Urothelium cell line (cell line): ENCODE data around the gene ZNF407.

Experiments
- DNase-seq: peaks from one replicate; pipeline ENCODE4 v3.0.0; 2011; ENCODE audit warnings: low spot score, mixed read lengths
- FAIRE-seq: peaks from 2 replicates; lab custom pipeline; 2011; peaks lifted over from hg19 to GRCh38; lab: Jason Lieb, UNC

Gene ZNF407

GRCh38 chr18:74916773-74917393, 319.2 kb downstream of the ZNF407 start:
- FAIRE-seq: no peak

DNA sequence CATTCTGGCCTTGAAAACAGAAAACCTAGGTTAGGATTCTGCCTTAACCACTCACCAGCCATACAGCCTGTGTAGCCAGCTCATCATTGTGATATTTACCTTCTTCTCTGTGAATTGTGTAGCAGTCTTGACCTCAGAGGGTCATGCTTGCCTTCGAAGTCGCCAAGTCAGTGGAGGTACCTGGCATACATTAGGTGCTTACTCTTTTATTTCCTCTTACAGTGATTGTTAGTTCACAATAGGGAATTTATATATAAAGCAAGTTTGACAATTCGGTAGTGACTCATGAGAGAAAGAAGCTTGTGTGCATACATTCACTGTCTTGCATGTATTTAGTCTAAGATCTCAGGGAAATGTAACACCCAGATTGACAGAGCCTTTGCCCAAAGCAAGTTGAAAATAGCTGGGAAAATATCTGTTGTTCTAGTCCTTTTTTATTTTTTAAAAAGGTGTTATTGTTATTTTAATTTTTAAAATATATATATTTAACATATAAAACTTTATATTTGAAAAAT, 320.7 kb downstream of the ZNF407 start:
- FAIRE-seq: no peak
- no peak for DNase-seq

More at GRCh38 chr18:74916773-74917393, 319.2 kb downstream of the ZNF407 start:
- DNase-seq: no peak

- no peak for FAIRE-seq
- no peak for DNase-seq
Measured at GRCh38 chr18:74921057-74921820, 323.6 kb downstream of the ZNF407 start.

GRCh38 chr18:74926051-74926450, 328.4 kb downstream of the ZNF407 start:
- DNase-seq: no peak
- no peak for FAIRE-seq

DNA sequence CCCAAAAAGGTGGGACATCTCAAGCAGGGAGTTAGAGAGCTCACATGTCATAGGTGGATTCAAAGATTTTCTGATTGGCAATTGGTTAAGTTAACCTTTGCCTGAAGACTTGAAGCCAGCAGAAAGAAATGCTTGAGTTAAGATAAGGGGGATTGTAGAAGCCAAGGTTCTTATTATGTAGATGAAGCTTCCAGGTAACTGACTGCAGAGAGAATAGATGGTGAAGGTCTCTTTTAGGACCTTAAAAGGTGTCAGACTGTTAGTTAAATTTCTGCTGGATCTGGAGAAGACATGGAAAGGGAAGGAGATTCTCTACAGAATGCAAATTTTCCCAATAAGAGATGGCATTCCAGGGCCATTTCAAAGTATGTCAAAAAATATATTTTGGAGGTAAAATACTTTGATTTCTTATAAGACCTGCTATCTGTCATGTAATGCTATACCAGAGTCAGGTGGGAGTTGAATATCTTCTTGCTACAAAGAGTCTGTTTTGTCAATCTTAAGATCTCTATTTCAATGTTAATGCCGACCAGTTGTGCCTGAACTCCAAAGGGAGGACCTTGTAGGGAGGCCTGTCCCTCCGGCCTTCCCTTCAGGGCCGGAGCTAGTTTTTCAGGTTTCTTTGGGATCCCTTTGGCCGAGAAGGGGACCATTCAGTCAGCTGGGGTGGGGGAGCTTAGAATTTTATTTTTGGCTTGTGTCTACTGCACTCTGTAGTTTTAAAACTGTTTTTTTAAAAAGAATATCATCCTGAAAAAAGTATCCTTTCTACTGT, 330.7 kb downstream of the ZNF407 start:
- DNase-seq: no peak
- no peak for FAIRE-seq

DNA sequence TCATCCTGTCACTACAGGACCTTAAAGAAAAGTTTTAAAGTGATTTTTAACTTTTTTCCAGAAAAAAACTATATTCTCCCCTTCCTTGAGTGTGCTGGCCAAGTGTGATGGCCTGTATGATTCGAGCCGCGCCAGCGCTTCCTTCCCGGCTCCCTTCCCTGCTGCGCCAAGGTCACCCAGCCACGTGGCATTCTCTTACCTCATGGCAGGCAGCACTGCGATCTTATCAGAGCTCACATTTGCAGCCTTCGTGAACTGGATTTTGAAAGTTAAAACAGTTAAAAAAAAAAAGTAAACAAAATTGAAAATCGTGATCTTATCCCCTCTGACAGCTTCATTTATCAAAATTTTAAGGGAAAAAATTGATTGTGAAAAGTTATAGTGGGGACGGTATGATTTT, 331.4 kb downstream of the ZNF407 start:
- DNase-seq (no peak), FAIRE-seq (no peak)

GRCh38 chr18:74930616-74931015, 332.9 kb downstream of the ZNF407 start:
- no peak for DNase-seq
- FAIRE-seq: no peak

DNA sequence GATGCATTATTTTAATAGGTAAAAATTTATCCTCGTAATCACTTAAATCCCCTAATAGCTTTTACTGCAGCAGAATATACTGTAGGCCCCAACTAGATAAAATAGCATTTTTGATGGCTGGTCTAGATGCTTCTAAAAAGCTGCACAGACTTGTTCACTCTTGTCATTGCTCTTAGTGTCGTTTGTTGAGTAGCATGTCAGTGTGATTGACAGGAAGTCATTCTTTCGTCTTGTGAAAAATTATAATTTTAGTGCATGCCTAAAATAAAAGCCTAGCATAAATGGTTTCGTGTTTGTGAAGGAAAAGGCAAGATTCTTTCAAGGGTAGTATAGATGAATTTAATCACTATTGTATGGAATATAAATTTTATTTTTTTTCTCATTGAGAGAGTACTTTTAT, 336.3 kb downstream of the ZNF407 start:
- FAIRE-seq (no peak), DNase-seq (no peak)

GRCh38 chr18:74935434-74935833, 337.8 kb downstream of the ZNF407 start:
- DNase-seq (peak; percentile 6), FAIRE-seq (no peak)

- DNase-seq (no peak), FAIRE-seq (no peak)
Measured at GRCh38 chr18:74936343-74936742, 338.7 kb downstream of the ZNF407 start.

DNA sequence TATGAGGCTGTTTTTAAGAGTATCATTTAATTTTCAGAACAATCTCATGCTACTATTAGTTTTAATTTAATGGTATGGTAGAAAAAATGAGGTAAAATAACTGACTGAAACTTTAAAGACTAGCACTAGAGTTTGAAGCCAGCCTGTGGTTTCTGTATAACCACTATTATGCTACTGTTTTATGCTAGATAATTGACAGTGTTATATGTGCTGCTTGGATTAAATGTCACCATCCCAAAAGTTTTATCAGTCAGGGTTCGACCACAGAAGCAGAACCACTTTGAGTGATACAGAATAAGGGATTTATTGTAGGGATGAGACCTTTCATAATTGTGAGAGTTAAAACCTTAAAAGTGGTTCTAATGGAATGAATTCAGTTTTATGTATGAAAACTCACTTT, 339.6 kb downstream of the ZNF407 start:
- DNase-seq (no peak), FAIRE-seq (no peak)

- DNase-seq (no peak), FAIRE-seq (no peak)
Measured at GRCh38 chr18:74940856-74941255, 343.2 kb downstream of the ZNF407 start.

GRCh38 chr18:74942319-74942910, 344.7 kb downstream of the ZNF407 start:
- no peak for FAIRE-seq
- no peak for DNase-seq

GRCh38 chr18:74944676-74945075, 347.0 kb downstream of the ZNF407 start:
- DNase-seq: no peak
- FAIRE-seq: no peak

GRCh38 chr18:74945774-74946545, 348.3 kb downstream of the ZNF407 start:
- DNase-seq: no peak
- no peak for FAIRE-seq

- FAIRE-seq: no peak
- DNase-seq: no peak
Measured at GRCh38 chr18:74946646-74947375, 349.1 kb downstream of the ZNF407 start.

GRCh38 chr18:74947417-74947816, 349.7 kb downstream of the ZNF407 start:
- FAIRE-seq (no peak), DNase-seq (no peak)

- DNase-seq (no peak), FAIRE-seq (no peak)
Measured at GRCh38 chr18:74947875-74948274, 350.2 kb downstream of the ZNF407 start.

DNA sequence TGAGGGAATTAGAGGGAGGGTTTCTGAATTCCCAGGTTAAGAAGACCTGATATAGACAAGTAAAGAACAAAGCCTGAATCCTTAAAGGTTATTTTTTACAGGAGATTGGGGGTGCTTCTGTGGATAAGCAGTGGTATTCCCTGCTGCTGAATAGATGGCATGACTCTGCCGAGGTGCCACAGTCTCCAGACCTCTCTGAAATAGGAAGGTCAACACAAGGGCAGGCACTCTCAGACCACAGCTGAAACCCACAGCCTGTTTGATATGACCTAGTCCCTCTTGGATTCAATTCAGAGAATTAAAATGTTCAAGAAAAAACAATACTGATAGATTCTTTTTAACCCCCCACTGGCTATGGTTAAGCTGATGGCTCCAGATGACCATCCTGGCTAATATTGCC, 351.9 kb downstream of the ZNF407 start:
- DNase-seq (no peak), FAIRE-seq (no peak)

DNA sequence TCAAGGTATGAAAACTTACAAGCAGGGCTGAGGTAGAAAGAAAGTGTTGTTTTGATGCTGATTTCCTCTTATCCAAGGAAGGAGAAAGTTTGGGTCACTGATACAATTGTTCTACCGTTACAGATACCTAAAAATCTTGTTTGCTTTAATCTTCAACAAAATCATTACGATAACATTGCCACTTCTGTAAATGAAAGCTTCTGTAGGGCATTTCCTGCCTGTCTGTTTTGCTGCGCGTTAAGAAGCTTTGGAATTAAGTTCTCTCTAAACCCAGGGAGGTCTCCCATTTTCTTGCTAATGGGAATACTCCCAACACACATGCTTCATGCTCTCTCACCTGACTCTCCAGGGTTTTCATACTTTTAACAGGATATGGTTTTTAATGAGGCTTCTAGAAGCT, 352.8 kb downstream of the ZNF407 start:
- FAIRE-seq: no peak
- DNase-seq: no peak
